MG63 (cell line): ENCODE data around the gene SIAH2. TPM values are rescaled to one million over a fixed set of nuclear protein-coding genes. Genes with fewer than 3 reads are reported as not detected.

Experiments used
- total RNA-seq: library from RNA; depleted of rRNA; stranded (reverse); fragments of >200 nt; shearing (Covaris generic); gene quantifications from 2 replicates; pipeline ENCODE4 v1.2.3, GENCODE V29; 2014; ENCODE audit warnings: low replicate concordance; rRNA removed

Gene SIAH2
- total RNA-seq, 1 experiment from 2014 or later = 31.3 TPM

Other genes with a start within 250 kb of the SIAH2 start
- gene SERP1, start 216.7 kb downstream of the SIAH2 start, total RNA-seq = 160 and 180 TPM in 2 replicates
- 208 and 305 TPM in 2 replicates for gene EIF2A, start 216.4 kb downstream of the SIAH2 start, total RNA-seq
- gene SELENOT, start 159.8 kb downstream of the SIAH2 start, total RNA-seq = 123 and 174 TPM in 2 replicates
- 0.66 TPM in 1 of 2 replicates, not detected in the other for gene ERICH6, start 59.2 kb downstream of the SIAH2 start, total RNA-seq
- gene MINDY4B, start 142.3 kb upstream of the SIAH2 start, total RNA-seq = not detected in 2 replicates
- gene CLRN1, start 209.6 kb upstream of the SIAH2 start, total RNA-seq = not detected in 2 replicates